Measurements from ENCODE around the gene SLC16A3.

Gene SLC16A3

DNA sequence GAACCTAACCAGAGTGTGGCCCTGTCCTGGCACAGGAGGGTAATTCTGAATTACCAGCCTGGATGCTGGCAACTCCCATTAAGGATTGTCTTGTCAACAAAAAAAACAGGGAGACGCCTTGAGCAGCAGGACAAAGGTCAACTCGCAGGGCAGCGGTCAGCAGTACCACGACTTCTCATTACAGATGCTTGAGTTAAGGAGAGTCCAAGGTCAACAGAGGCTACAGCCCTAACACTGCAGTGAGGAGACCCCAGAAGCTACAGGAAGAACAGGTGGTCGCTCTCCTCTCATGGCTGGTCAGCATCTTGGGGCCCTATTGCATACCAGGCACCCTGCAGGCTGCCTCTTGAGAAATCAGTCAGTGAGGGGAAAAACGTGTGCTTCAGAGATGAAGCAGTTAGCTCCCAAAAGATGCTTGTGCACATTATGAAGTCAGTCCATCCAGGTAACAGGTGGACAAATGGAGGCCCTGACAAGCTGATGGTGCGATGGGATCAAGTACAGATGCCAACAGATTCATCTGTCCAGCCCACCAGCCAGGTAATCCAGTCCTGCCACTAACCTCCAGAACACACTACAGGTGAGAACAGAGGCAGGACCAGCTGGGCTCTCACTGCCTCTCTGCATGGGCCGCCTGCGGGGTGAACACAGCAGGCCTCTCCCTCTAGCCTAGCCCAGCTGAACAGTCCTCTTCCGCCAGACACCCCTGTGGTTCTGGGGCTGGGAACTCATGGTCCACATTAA, 40.5 kb downstream of the SLC16A3 start:
- DNase-seq (ENCODE audit: low read depth), result no peak
- no peak overlapping the region for H3K4me3 ChIP-seq (replicated peaks; ENCODE audit: low read depth, low read length)
- TF ChIP-seq, protein P1, sequence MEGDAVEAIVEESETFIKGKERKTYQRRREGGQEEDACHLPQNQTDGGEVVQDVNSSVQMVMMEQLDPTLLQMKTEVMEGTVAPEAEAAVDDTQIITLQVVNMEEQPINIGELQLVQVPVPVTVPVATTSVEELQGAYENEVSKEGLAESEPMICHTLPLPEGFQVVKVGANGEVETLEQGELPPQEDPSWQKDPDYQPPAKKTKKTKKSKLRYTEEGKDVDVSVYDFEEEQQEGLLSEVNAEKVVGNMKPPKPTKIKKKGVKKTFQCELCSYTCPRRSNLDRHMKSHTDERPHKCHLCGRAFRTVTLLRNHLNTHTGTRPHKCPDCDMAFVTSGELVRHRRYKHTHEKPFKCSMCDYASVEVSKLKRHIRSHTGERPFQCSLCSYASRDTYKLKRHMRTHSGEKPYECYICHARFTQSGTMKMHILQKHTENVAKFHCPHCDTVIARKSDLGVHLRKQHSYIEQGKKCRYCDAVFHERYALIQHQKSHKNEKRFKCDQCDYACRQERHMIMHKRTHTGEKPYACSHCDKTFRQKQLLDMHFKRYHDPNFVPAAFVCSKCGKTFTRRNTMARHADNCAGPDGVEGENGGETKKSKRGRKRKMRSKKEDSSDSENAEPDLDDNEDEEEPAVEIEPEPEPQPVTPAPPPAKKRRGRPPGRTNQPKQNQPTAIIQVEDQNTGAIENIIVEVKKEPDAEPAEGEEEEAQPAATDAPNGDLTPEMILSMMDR (IDR thresholded peaks at IDR 0.05; ENCODE audit: low read length, missing control alignments), result no peak

DNA sequence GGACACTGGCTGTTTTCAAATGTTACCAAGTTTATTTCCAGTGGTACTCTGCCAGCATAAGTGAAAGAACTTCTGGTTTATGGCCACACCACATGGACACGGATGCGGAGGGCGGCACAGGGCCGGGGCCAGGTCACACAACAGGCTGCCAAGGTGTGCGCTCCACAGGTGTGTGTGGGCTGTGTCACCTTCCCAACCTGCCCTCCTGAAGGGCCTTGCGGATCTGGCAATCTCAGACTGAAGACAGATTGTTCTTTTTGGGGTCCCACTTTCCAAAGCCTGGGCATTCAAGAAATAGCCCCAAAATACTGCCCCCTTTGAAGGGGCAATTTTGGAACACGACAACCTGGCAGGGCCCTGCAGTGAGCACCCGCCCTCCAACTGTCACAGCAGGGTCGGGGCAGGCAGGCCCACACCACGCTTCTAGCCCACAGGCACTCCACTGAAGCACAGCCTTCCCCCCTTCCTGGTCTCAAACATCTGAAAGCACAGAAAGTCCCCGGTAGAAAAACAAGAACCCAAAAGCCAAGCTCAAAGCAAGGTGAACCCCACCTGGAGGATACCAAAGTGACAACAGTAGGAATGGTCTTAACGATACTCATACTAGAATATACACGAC, 41.1 kb downstream of the SLC16A3 start:
- DNase-seq (ENCODE audit: low read depth), result no peak
- H3K4me3 ChIP-seq (replicated peaks; ENCODE audit: low read depth, low read length), result no peak overlapping the region
- TF ChIP-seq, protein P1 (IDR thresholded peaks at IDR 0.05; ENCODE audit: low read length, missing control alignments), result no peak

DNA sequence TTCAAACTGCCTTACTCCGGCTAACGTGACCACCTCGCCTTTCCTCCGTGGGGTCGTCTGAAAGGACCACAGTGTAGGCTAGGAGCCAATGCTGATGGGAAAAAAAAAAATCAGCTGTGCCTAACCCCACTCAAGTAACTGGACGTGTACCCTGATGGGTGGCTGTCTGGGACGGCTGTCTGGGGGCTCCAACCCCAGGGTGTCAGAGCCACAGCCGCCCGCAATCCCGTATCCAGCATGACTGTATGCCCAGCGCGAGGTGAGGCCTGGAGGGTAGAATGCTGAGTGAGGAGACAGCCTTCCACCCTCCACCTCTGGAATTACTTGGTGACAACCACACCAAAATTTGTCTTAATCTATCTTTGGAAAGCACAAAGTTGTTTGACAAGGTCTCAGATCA, 41.8 kb downstream of the SLC16A3 start:
- TF ChIP-seq, protein P1 (IDR thresholded peaks at IDR 0.05; ENCODE audit: low read length, missing control alignments), result no peak
- no peak overlapping the region for H3K4me3 ChIP-seq (replicated peaks; ENCODE audit: low read depth, low read length)
- DNase-seq (ENCODE audit: low read depth), result no peak

DNA sequence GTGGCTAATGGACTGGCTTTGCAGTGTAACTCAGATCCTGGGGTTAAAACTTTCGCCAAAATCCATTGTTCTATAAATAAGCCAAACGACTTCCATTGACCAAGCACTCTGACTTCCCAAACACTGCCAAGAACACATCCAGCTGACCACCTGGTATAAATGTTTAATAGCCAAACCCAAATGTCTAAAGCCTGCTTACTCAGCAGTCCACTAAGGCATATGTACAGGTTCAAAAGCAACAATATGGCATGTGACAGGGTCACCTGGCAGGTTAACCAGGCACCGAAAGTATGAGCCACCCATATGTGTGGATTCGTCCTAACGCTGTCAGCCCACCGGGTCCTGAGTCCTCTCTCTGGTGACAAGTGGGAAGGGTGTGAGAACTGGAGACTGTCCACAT, 42.6 kb downstream of the SLC16A3 start:
- peak overlapping the region; percentile 85 for H3K4me3 ChIP-seq (replicated peaks; ENCODE audit: low read depth, low read length)
- TF ChIP-seq, protein P1 (IDR thresholded peaks at IDR 0.05; ENCODE audit: low read length, missing control alignments), result no peak
- no peak for DNase-seq (ENCODE audit: low read depth)

DNA sequence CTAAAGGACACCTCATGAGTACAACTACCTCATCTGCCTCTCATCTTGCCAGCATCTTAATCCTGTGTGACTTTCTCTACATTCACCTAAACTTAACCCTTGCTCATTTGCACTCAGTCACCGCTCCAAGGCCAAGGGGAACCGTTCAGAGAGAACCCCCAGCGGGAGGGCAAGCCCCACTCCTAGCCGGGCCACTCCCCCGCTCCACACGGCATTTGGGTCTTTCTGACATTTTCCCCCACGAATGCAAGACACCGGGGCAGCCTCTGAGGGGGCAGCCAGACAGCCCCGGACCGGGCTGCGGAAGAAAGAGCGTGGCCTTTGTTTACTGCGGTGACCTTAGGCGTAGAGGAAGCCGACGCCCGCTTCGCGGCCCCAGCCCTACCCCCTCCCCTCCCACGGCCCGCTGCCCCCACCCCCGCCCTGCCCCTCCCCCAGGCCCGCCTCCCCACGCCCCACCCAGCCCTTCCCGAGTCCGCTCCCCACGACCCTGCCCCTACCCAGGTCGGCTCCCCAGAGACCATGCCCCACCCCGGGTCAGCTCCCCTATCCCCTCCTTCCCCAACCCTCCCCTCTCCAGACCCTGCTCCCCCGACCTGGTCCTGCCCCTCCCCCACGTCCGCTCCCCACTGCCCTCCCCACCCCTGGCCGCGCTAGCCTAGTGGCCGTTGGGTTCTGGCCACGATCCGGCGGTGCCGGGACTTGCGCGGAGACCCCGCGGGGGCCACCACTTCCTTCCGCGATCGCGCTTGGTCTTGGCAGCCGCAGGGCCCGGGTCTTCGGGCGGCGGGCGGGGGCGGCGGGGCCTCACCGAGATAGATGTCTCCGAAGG, 43.9 kb downstream of the SLC16A3 start:
- peak overlapping the region; percentile 85 for H3K4me3 ChIP-seq (replicated peaks; ENCODE audit: low read depth, low read length)
- no peak for DNase-seq (ENCODE audit: low read depth)
- TF ChIP-seq, protein P1 (IDR thresholded peaks at IDR 0.05; ENCODE audit: low read length, missing control alignments), result no peak

DNA sequence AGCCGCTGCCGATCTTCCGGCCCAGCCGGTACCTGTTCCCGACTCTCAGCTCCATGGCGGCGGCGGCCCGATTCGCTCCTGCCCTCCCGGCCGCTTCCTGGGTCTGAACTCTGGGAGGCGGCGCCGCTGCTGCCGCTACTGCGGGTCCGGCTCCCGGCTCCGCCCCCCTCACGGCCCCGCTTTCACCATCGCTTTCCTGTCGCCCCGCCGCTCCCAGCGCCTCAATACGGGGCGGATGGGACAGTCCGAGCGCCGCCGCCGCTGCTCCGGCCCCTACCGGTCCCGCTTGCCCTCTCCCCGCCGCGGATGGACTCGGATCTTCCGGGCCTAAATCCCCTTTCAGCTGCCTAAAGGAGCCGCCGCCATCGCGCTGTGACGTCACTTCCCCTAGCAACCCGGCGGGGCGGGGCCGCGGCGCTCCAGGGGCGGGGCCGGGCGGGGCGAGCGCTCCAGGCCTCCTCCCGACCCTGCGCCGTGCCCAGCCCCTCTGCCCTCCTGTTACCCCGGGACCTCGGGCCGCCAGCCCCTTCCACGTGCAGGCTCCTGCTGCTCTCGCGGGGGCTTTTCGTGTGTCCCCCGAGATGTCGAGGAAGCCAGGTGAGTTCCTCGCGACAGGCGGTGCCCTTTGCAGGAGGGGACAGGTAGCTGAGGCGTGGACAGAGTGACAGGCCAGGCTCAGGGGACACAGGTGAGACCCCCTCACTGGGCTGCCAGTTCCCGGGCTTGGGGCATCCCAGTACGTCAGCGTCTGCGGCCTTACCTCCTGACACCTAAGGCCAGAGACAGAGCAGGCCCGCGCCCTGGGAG, 44.7 kb downstream of the SLC16A3 start, which contains the start of gene CSNK1D:
TSS of gene CSNK1D (minus strand) at position 374 of the 807 bp plus-strand sequence. CDS start at position 55, 319 bp downstream.
- TF ChIP-seq, protein P1 (IDR thresholded peaks at IDR 0.05; ENCODE audit: low read length, missing control alignments), result no peak
- peak; percentile 83 for DNase-seq (ENCODE audit: low read depth)

More for the DNA sequence above, 44.7 kb downstream of the SLC16A3 start, which contains the start of gene CSNK1D:
- H3K4me3 ChIP-seq (replicated peaks; ENCODE audit: low read depth, low read length), result peak within 1 kb of the TSS; percentile 85

Data from fibroblast of pulmonary artery (primary cell).